HG02943 (cell line): ENCODE results near the gene NRG3.
"Not testable (repeated sequence)": the region's sequence is repeated elsewhere in the genome, so short reads cannot be mapped to it uniquely, and the experiment has no call there.

Source experiments
- ATAC-seq: cut with Tn5 transposase; IDR thresholded peaks from one replicate; pipeline ENCODE4 v1.9.1; 2021; ENCODE audit warnings: mild to moderate bottlenecking, low read depth, moderate library complexity; ENCODE audit not compliant: unreplicated experiment

NRG3 gene

GRCh38 chr10:81950358-81950757 is 75.4 kb downstream of the NRG3 start:
- ATAC-seq: no peak

- no peak for ATAC-seq
Measured at GRCh38 chr10:81953420-81953819, 78.4 kb downstream of the NRG3 start.

- ATAC-seq: no peak
Measured at GRCh38 chr10:81957976-81958375, 83.0 kb downstream of the NRG3 start.

- ATAC-seq: no peak
Measured at GRCh38 chr10:81959016-81959415, 84.0 kb downstream of the NRG3 start.

GRCh38 chr10:81961451-81962184 is 86.6 kb downstream of the NRG3 start:
- ATAC-seq: no peak

- no peak for ATAC-seq
Measured at GRCh38 chr10:81963606-81964005, 88.6 kb downstream of the NRG3 start.

GRCh38 chr10:81967716-81968115 is 92.7 kb downstream of the NRG3 start:
- ATAC-seq: no peak

GRCh38 chr10:81969136-81969535 is 94.1 kb downstream of the NRG3 start:
- ATAC-seq: no peak

- ATAC-seq: no peak
Measured at GRCh38 chr10:81978238-81978637, 103.2 kb downstream of the NRG3 start.

- no peak for ATAC-seq
Measured at GRCh38 chr10:81981724-81982123, 106.7 kb downstream of the NRG3 start.

- no peak for ATAC-seq
Measured at GRCh38 chr10:81984428-81984827, 109.4 kb downstream of the NRG3 start.

- no peak for ATAC-seq
Measured at GRCh38 chr10:81995254-81995653, 120.3 kb downstream of the NRG3 start.

GRCh38 chr10:81996927-81997326 is 121.9 kb downstream of the NRG3 start:
- ATAC-seq: no peak

- ATAC-seq: no peak
Measured at GRCh38 chr10:82020999-82021398, 146.0 kb downstream of the NRG3 start.

GRCh38 chr10:82027711-82028110 is 152.7 kb downstream of the NRG3 start:
- ATAC-seq: no peak

GRCh38 chr10:82037076-82037475 is 162.1 kb downstream of the NRG3 start:
- ATAC-seq: no peak

- no peak for ATAC-seq
Measured at GRCh38 chr10:82038587-82038986, 163.6 kb downstream of the NRG3 start.

GRCh38 chr10:82040336-82040735 is 165.3 kb downstream of the NRG3 start:
- ATAC-seq: no peak

- no peak for ATAC-seq
Measured at GRCh38 chr10:82041018-82041417, 166.0 kb downstream of the NRG3 start.

- ATAC-seq: no peak
Measured at GRCh38 chr10:82056391-82056790, 181.4 kb downstream of the NRG3 start.

- not testable (repeated sequence) for ATAC-seq
Measured at GRCh38 chr10:82067192-82067591, 192.2 kb downstream of the NRG3 start.

GRCh38 chr10:82068501-82068900 is 193.5 kb downstream of the NRG3 start:
- no peak for ATAC-seq

GRCh38 chr10:82071231-82071630 is 196.2 kb downstream of the NRG3 start:
- no peak for ATAC-seq
